OCI-LY3 (cell line): ENCODE results near the gene UCP2.

Experiments
- H2AFZ ChIP-seq: fragments of 200-600, 300-600 bp; shearing (Covaris generic); 2 replicates; pipeline ENCODE4 v1.6.0; 2014; ENCODE audit warnings: antibody characterized with exemption, low read depth, low read length
- H3K27ac ChIP-seq: fragments of 200-600, 300-600 bp; sonication (generic); 2 replicates; pipeline ENCODE4 v1.5.1; 2014; ENCODE audit warnings: mild to moderate bottlenecking, low read length, moderate library complexity, mixed read lengths
- H3K27me3 ChIP-seq: fragments of 200-600, 300-600 bp; sonication (generic); 2 replicates; pipeline ENCODE4 v1.6.1; 2014; ENCODE audit warnings: low read depth, low read length, mixed read lengths
- H3K36me3 ChIP-seq: fragments of 200-600, 300-600 bp; sonication (generic); replicated peaks from 2 replicates; pipeline ENCODE3; 2014; ENCODE audit warnings: low read depth, low read length, mixed read lengths
- H3K4me1 ChIP-seq: fragments of 300-600, 200-600 bp; sonication (generic); 2 replicates; pipeline ENCODE4 v1.6.1; 2014; ENCODE audit warnings: low read length, mixed read lengths
- H3K4me2 ChIP-seq: fragments of 200-600, 300-600 bp; sonication (generic); 2 replicates; pipeline ENCODE4 v1.6.1; 2014; ENCODE audit warnings: low read length, mixed read lengths
- H3K4me3 ChIP-seq: fragments of 300-600, 200-600 bp; sonication (generic); 2 replicates; pipeline ENCODE4 v1.5.1; 2014; ENCODE audit warnings: antibody characterized with exemption, mild to moderate bottlenecking, low read length, moderate library complexity
- H3K79me2 ChIP-seq: fragments of 300-600, 200-600 bp; shearing (Covaris generic); 2 replicates; pipeline ENCODE4 v1.6.1; 2014; ENCODE audit warnings: mild to moderate bottlenecking, low read length, mixed read lengths
- H3K9ac ChIP-seq: fragments of 300-600, 200-600 bp; shearing (Covaris generic); 2 replicates; pipeline ENCODE4 v1.6.0; 2014; ENCODE audit warnings: mild to moderate bottlenecking, low read length, moderate library complexity
- H3K9me3 ChIP-seq: fragments of 200-600, 300-600 bp; shearing (Covaris generic); 2 replicates; pipeline ENCODE4 v1.6.1; 2014; ENCODE audit warnings: low read length, mixed read lengths; ENCODE audit not compliant: insufficient read depth
- H4K20me1 ChIP-seq: fragments of 200-600, 300-600 bp; sonication (generic); 2 replicates; pipeline ENCODE4 v1.6.1; 2016; ENCODE audit warnings: low read length, mixed read lengths; ENCODE audit not compliant: insufficient read depth
- CTCF ChIP-seq: fragments of 200-600, 300-600 bp; sonication (generic); IDR thresholded peaks from 2 replicates; pipeline ENCODE4 v1.5.1; 2014; ENCODE audit warnings: antibody characterized with exemption, low read length, low read depth
- EZH2phosphoT487 ChIP-seq: fragments of 200-600 bp; shearing (Covaris generic); IDR thresholded peaks from 2 replicates; pipeline ENCODE4 v1.6.1; 2018; ENCODE audit warnings: antibody characterized with exemption, mixed run types, low read depth

Gene UCP2

DNA sequence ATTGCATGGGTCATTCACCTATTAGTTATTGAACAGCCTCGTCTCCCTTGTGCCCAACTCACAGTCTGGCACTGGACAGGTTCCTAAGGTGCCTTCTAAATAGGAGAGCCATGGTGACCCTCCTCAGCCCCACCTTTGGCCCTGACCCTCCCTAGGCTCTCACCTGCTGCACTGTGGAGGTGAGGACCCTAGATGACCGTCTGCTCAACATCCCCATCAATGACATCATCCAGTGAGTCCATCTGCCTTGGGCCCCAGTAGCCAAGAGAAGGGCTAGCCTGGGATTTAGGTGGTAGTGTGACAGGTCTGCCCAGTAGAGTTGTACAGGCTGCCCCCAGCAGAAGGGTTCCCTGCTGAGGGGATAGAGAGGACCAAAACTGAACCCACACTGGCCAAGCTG, 13.6 kb downstream of the UCP2 start:
- H3K4me3 ChIP-seq = no peak overlapping the region
- no peaks in the 10 kb centered on the region for H3K9me3 ChIP-seq
- peaks cover 37% of the 10 kb centered on the region for H3K4me1 ChIP-seq
- no peaks in the 10 kb centered on the region for H3K79me2 ChIP-seq
- peaks cover 20% of the 10 kb centered on the region for H4K20me1 ChIP-seq
- peaks cover 17% of the 10 kb centered on the region for H3K27me3 ChIP-seq
- no peak overlapping the region for H3K4me2 ChIP-seq
- TF ChIP-seq CTCF (no peak), EZH2phosphoT487 (no peak)
- H3K27ac ChIP-seq = no peak overlapping the region
- peaks cover 12% of the 10 kb centered on the region for H3K36me3 ChIP-seq
- H3K9ac ChIP-seq = no peak overlapping the region
- no peak overlapping the region for H2AFZ ChIP-seq

- no peaks in the 10 kb centered on the region for H3K79me2 ChIP-seq
- H3K27ac ChIP-seq = no peak overlapping the region
- H3K9ac ChIP-seq = no peak overlapping the region
- H3K27me3 ChIP-seq = peaks cover 17% of the 10 kb centered on the region
- no peak overlapping the region for H3K4me2 ChIP-seq
- H4K20me1 ChIP-seq = peaks cover 14% of the 10 kb centered on the region
- TF ChIP-seq CTCF (no peak), EZH2phosphoT487 (no peak)
- H3K36me3 ChIP-seq = peaks cover 9% of the 10 kb centered on the region
- no peak overlapping the region for H3K4me3 ChIP-seq
- H2AFZ ChIP-seq = no peak overlapping the region
- H3K4me1 ChIP-seq = peaks cover 42% of the 10 kb centered on the region
- no peaks in the 10 kb centered on the region for H3K9me3 ChIP-seq
Measured at GRCh38 chr11:73968356-73968966, 14.2 kb downstream of the UCP2 start.

DNA sequence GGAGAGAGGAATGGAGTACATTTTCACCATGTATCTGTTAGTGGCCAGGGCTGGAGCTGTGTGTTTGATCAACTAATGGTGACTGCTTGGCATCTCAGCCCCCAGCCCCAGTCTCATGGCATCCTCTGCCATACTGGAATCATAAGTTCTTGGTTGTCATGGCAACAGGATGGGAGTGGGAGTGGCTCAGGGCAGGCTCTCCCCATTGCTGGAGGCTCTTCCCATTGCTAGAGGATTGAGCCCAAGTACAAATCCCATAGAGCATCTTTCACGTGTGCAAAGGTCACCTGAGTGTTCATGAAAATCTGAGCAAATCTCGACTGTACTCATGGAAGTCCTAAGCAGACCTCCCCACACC, 16.9 kb downstream of the UCP2 start:
- TF ChIP-seq CTCF (no peak), EZH2phosphoT487 (no peak)
- no peak overlapping the region for H3K4me2 ChIP-seq
- no peak overlapping the region for H3K4me3 ChIP-seq
- H3K27me3 ChIP-seq = peaks cover 17% of the 10 kb centered on the region
- peaks cover 28% of the 10 kb centered on the region for H3K4me1 ChIP-seq
- H3K9me3 ChIP-seq = no peaks in the 10 kb centered on the region
- no peak overlapping the region for H3K9ac ChIP-seq
- no peaks in the 10 kb centered on the region for H3K79me2 ChIP-seq
- H3K36me3 ChIP-seq = no peaks in the 10 kb centered on the region
- H4K20me1 ChIP-seq = no peaks in the 10 kb centered on the region
- H3K27ac ChIP-seq = no peak overlapping the region
- H2AFZ ChIP-seq = no peak overlapping the region

- Histone ChIP-seq H3K9ac (no peak overlapping the region), H3K4me2 (peak overlapping the region; percentile 68), H3K79me2 (no peaks in the 10 kb centered on the region), H3K27ac (no peak overlapping the region), H3K4me3 (peak overlapping the region; percentile 61), H3K36me3 (no peaks in the 10 kb centered on the region), H3K9me3 (no peaks in the 10 kb centered on the region), H2AFZ (no peak overlapping the region), H3K27me3 (peaks cover 17% of the 10 kb centered on the region), H4K20me1 (no peaks in the 10 kb centered on the region), H3K4me1 (peaks cover 23% of the 10 kb centered on the region)
- no peak for TF ChIP-seq CTCF
- TF ChIP-seq EZH2phosphoT487 = no peak
Measured at GRCh38 chr11:73965076-73965763, 17.4 kb downstream of the UCP2 start.
